Measurements from ENCODE around the gene CCDC77.

Gene CCDC77

DNA sequence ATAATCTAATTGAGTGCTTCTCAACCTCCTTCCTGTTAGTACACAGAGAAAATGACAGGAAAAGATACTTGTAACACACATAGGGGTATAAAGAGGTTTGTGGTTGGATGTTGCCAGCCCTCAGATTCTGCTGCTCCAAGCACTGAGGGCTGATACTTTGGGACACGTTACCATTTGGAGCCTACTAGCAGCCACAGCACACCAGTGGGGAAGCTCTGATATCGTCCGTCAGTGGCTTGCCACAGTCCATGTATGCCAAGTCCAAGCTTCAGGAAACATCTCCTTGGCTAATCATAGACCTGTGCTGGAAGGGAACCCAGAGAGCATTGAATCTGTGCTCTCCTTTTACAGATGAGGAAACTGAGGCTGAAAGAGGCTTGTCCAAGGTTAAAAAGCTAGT is 80.6 kb downstream of the CCDC77 start:
- no peak for DNase-seq

DNA sequence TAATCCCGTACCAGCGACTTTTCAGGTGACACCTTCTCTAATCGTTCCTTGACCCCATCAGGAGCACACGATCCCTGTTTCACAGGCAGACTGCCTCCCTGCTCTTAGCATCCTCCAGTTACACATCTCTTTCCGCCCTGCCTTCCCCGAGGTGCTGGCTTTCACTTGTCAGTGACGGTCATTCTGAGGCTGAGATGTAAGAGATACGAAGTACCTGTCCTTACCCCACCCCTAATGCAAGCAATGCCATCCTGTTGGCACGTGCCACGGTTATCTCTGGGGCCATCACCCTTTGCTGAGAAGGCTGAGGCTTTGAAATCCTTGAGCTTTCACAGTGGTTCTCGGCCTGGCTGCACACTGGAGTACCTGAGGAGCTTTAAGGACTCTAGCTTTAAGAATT is 82.7 kb downstream of the CCDC77 start:
- DNase-seq, result no peak

- no peak for DNase-seq
These were observed 88.8 kb downstream of the CCDC77 start for GRCh38 chr12:490260-490659.

All from effector CD4-positive, alpha-beta T cell (primary cell).